ENCODE results near the gene HEXB.

DNA sequence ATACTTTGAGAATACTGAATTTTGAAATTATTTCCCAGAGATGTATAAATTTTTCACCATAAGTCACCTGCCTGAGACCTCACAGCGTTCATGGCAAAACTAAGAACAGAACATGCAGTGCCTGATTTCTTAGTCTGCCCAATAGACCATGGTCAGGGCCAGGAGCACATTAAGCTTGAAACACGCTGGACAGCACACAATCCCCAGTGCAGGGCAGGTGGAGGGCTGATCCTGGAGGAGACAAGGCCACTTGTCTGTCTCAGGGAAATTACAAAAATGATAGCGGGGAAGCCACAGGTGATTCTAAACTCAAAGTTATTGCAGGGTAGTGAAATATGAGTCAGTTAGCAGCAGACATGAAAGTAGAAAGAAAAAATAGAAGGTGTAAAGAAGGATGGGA, 25.9 kb upstream of the HEXB start:
- TF ChIP-seq, protein P1, sequence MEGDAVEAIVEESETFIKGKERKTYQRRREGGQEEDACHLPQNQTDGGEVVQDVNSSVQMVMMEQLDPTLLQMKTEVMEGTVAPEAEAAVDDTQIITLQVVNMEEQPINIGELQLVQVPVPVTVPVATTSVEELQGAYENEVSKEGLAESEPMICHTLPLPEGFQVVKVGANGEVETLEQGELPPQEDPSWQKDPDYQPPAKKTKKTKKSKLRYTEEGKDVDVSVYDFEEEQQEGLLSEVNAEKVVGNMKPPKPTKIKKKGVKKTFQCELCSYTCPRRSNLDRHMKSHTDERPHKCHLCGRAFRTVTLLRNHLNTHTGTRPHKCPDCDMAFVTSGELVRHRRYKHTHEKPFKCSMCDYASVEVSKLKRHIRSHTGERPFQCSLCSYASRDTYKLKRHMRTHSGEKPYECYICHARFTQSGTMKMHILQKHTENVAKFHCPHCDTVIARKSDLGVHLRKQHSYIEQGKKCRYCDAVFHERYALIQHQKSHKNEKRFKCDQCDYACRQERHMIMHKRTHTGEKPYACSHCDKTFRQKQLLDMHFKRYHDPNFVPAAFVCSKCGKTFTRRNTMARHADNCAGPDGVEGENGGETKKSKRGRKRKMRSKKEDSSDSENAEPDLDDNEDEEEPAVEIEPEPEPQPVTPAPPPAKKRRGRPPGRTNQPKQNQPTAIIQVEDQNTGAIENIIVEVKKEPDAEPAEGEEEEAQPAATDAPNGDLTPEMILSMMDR (IDR thresholded peaks at IDR 0.05), result no peak
- TF ChIP-seq POLR2A (IDR thresholded peaks at IDR 0.05), result no peak
